Measurements from ENCODE around the gene CLEC11A. TPM values are rescaled to one million over a fixed set of nuclear protein-coding genes. Genes with fewer than 3 reads are reported as not detected.

The CLEC11A gene
- 10 to 100 TPM in 3 of 4 donors, 1 to 10 TPM in 1; 9.5 to 20.2 (median 14.6) TPM for total RNA-seq
- 1 to 10 TPM; 2.1 to 6.1 (median 3.6) TPM for polyA plus RNA-seq

- H3K36me3 ChIP-seq, result no peaks in the 10 kb centered on the region
- DNase-seq, result peak; percentile 90
- TF ChIP-seq, protein P1, sequence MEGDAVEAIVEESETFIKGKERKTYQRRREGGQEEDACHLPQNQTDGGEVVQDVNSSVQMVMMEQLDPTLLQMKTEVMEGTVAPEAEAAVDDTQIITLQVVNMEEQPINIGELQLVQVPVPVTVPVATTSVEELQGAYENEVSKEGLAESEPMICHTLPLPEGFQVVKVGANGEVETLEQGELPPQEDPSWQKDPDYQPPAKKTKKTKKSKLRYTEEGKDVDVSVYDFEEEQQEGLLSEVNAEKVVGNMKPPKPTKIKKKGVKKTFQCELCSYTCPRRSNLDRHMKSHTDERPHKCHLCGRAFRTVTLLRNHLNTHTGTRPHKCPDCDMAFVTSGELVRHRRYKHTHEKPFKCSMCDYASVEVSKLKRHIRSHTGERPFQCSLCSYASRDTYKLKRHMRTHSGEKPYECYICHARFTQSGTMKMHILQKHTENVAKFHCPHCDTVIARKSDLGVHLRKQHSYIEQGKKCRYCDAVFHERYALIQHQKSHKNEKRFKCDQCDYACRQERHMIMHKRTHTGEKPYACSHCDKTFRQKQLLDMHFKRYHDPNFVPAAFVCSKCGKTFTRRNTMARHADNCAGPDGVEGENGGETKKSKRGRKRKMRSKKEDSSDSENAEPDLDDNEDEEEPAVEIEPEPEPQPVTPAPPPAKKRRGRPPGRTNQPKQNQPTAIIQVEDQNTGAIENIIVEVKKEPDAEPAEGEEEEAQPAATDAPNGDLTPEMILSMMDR (IDR thresholded peaks at IDR 0.05), result no peak
- TF ChIP-seq EP300 (IDR thresholded peaks at IDR 0.05) (no peak), POLR2A (IDR thresholded peaks at IDR 0.05) (no peak), POLR2AphosphoS5 (IDR thresholded peaks at IDR 0.05) (no peak)
- peaks cover 19 to 78% (median 57%) of the 10 kb centered on the region in 3 donors for H3K27me3 ChIP-seq
- intact Hi-C loops (cut with DNase I), result loop anchor here (10.0 kb wide), 2 partner anchors 208 to 358 kb away; partner anchors contain the start of genes ASPDH, JOSD2 and NAPSA
- peak within 1 kb of the TSS; percentile 26 to 67 (median 56) for H3K4me3 ChIP-seq
- 20% methylated on average over 15 of the region's 15 CpGs for WGBS, 2 donors
- H3K4me1 ChIP-seq, result peaks cover 0 to 34% (median 33%) of the 10 kb centered on the region in 4 donors
- H3K9me3 ChIP-seq, result no peaks in the 10 kb centered on the region
- H3K27ac ChIP-seq, result peak within 1 kb of the TSS; percentile 63 to 83 (median 64)
These were observed at the start of gene CLEC11A for GRCh38 chr19:50723069-50723468. Gene CLEC11A, plus strand, starts transcription at chr19:50723364. Its CDS starts 162 bp downstream, at chr19:50723526.

GRCh38 chr19:50676625-50677197 lies 46.5 kb upstream of the CLEC11A start:
- 53 to 59% methylated on average over 1 of the region's 1 CpG for WGBS, 2 donors
- intact Hi-C loops (cut with DNase I), result no loop called here

GRCh38 chr19:50677636-50678035 lies 45.5 kb upstream of the CLEC11A start:
- intact Hi-C loops (cut with DNase I), result no loop called here
- no peak overlapping the region for H3K27ac ChIP-seq
- no peaks in the 10 kb centered on the region for H3K9me3 ChIP-seq
- H3K27me3 ChIP-seq, result peaks cover 3 to 55% (median 19%) of the 10 kb centered on the region in 3 donors
- H3K4me1 ChIP-seq, result no peaks in the 10 kb centered on the region
- TF ChIP-seq EP300 (IDR thresholded peaks at IDR 0.05) (no peak), POLR2AphosphoS5 (IDR thresholded peaks at IDR 0.05) (no peak), POLR2A (IDR thresholded peaks at IDR 0.05) (no peak)
- TF ChIP-seq, protein P1 (IDR thresholded peaks at IDR 0.05), result no peak
- no peak overlapping the region for H3K4me3 ChIP-seq
- no peak for DNase-seq
- H3K36me3 ChIP-seq, result no peaks in the 10 kb centered on the region
- WGBS, 2 donors, result 49 to 58% methylated on average over 5 of the region's 5 CpGs

More at GRCh38 chr19:50676625-50677197, 46.5 kb upstream of the CLEC11A start:
- Histone ChIP-seq H3K4me1 (no peaks in the 10 kb centered on the region), H3K36me3 (no peaks in the 10 kb centered on the region), H3K9me3 (no peaks in the 10 kb centered on the region), H3K27me3 (peaks cover 3 to 58% (median 19%) of the 10 kb centered on the region in 3 donors), H3K27ac (no peak overlapping the region), H3K4me3 (no peak overlapping the region)
- no peak for DNase-seq
- no peak for TF ChIP-seq EP300 (IDR thresholded peaks at IDR 0.05)
- TF ChIP-seq POLR2A (IDR thresholded peaks at IDR 0.05), result no peak
- TF ChIP-seq POLR2AphosphoS5 (IDR thresholded peaks at IDR 0.05), result no peak
- TF ChIP-seq, protein P1 (IDR thresholded peaks at IDR 0.05), result no peak

DNA sequence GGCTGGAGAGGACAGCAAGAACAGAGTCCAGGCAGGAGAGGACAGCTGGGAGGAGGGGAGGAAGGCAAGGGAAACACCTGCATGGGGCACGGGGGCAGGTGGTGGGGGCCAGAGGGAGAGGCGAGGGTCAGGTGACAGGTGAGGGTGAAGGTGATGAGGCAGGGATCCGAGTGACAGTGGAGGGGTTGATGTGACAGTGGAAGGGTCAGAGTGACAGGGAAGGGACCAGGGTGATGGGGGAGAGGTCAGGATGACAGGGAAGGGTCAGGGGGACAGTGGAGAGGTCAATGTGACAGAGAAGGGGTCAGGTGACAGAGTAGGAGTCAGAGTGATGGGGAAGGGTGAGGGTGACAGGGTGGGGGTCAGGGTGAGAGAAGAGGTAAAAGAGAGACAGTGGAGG lies 44.8 kb upstream of the CLEC11A start:
- H3K27ac ChIP-seq, result no peak overlapping the region
- no peak overlapping the region for H3K4me3 ChIP-seq
- no peaks in the 10 kb centered on the region for H3K9me3 ChIP-seq
- H3K27me3 ChIP-seq, result peaks cover 3 to 55% (median 19%) of the 10 kb centered on the region in 3 donors
- no peaks in the 10 kb centered on the region for H3K4me1 ChIP-seq
- no peak for DNase-seq
- H3K36me3 ChIP-seq, result no peaks in the 10 kb centered on the region
- intact Hi-C loops (cut with DNase I), result no loop called here
- TF ChIP-seq EP300 (IDR thresholded peaks at IDR 0.05), result no peak
- TF ChIP-seq POLR2A (IDR thresholded peaks at IDR 0.05), result no peak
- TF ChIP-seq POLR2AphosphoS5 (IDR thresholded peaks at IDR 0.05), result no peak
- TF ChIP-seq, protein P1 (IDR thresholded peaks at IDR 0.05), result no peak
- WGBS, 2 donors, result 43 to 47% methylated on average over 3 of the region's 3 CpGs

All from sigmoid colon (tissue), 7 donors.